Kidney glomerular epithelial cell (primary cell): ENCODE results near the gene TOX3.

Experiments
- DNase-seq: peaks from one replicate; lab custom pipeline; 2025; lab: John Stamatoyannopoulos, UW

Gene TOX3

DNA sequence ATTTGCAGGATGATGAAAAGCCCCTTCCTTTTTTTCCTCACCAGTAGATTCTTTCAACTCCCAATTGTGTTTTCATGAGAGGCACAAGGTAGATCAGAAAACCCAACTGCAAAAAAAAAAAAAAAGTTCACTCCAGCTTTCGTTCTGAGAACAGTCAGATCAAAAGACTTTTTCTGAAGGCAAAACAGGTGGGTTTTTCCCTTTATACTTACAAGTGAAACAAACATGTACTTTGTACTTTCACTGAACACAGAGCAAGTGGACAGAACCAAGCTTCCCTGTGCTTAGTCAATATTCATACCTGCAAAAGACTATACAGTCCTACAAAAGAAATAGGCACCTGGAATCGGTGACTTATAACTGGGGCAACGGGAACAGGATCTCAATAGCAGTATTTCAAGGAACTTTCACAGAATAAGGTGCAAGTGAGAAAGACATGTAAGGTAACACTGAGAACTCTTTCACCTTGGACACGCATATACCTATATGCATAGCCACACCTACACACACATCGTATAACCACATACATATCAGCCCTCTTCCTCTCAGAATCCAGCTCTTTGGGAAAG, 54.1 kb downstream of the TOX3 start:
- no peak for DNase-seq

- no peak for DNase-seq
Observed at GRCh38 chr16:52491216-52491615, 55.7 kb downstream of the TOX3 start.

DNA sequence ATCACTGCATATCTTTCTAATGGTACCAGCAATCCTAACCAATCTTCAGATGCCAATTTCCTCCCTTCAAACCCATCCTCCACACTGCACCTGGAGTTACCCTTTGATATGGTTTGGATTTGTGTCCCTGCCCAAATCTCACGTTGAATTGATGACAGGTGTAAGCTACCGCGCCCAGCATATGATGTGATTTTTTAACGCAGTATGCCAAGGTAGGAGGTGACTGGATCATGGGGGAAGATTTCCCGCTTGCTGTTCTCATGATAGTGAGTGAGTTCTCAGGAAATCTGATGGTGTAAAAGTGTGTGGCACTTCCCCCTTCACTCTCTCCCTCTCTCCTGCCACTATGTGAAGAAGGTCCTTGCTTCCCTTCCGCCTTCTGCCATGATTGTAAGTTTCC, 57.0 kb downstream of the TOX3 start:
- DNase-seq, result no peak

DNA sequence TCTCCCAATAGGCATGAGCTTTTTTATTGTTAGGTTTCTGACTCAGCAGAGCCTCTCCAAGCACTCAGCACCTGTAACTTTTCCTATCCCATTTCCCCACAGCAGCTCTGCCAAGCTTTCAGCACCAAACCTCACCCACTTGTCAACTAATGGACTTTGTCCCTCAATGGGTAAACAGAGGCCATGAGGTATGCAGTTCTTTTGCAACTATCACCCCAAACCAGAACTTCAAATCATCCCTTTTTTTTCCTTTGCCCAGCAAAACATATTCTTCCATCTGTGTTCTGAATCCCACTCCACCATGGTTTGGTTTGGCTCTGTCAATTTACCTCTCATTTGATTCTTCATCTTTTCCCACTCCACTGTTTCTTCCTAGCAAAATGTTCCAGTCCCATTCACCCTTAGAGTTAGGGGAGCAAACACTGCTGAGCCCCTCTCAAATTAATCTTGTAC, 58.1 kb downstream of the TOX3 start:
- no peak for DNase-seq

DNA sequence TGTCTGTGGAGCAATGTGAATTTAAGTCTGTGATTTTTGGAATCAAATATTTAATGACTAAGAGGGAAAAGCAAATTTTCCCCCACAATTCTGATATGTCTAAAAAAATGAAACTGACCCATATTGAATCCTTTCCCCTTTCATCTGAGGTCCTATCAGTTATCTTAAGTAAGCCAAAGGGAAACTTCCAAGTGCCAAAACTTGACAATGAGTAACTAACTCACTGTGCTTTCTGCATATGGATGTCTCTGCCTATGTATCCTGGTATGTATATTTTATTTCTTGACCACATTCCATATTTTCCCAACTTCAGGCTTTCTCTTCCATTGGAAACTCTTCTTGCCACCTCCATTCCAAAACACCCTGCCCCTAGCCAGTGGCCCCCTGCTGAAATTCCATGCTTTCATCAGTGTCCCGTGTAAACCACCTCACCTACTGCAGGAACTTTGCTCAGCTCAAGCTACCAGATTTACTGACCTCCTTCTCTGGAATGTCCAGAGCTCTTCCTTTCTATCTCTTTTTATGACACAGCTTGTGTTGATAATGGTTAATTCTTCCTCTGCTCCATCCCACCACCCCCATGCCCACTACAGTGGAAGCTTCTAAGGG, 59.0 kb downstream of the TOX3 start:
- DNase-seq, result no peak

GRCh38 chr16:52480237-52480636, 66.7 kb downstream of the TOX3 start:
- no peak for DNase-seq

DNA sequence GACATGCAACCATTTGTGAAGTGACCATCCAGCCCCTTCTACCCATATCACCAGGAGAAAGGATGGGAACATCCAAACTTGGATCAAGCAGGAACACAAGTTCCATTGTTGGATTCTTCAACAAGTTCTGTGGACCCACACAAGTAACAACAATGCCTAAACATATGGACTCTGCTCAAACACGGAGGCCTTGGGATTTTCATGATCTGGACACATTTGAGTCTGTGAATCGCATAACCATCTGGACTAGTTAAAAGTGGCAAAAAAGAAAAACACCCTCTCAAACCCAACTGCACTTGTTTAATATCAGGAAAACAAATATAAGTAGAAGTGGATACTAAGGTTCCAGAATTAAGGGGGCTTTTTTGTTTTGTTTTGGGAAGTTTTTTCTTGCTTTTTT, 70.8 kb downstream of the TOX3 start:
- DNase-seq, result no peak

- no peak for DNase-seq
Observed at GRCh38 chr16:52474679-52475078, 72.3 kb downstream of the TOX3 start.

DNA sequence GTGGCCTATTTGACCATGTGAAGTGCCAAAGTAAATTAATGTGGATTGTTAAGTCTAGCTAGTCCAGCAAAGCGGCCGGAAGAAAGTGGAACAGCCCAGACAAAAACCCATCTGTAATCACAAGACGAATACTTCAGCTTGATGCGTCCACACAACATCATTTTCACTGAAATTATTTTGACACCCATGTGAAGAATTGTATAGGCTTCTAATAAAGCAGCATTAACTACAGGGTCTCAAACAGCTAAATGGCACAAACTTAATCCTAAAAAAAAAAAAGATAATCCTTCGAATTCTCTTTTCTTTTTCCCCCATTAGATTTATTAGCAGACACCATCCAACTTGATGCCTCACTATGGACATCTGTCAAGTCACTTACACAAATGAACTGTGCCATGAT, 73.8 kb downstream of the TOX3 start:
- no peak for DNase-seq

- DNase-seq, result no peak
Observed at GRCh38 chr16:52471650-52472370, 75.1 kb downstream of the TOX3 start.

- no peak for DNase-seq
Observed at GRCh38 chr16:52470585-52470984, 76.4 kb downstream of the TOX3 start.

DNA sequence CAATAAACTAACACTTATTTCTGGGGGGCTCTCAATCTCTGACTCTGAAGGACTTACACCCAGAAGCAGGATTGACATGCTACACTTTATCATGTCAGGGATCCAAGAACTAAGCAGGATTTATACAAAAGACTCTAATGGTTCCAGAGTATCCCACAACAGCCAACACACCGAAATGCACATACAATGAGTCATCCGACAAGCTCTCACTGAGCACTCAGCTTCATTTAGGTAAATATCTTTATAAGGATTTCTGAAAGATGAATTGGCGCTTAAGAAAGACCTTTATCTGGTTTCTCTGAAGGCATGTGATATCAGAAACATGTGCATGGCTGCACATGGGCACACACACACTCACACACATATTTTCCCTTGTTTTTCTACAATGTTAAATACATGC, 77.2 kb downstream of the TOX3 start:
- peak; percentile 22 for DNase-seq

DNA sequence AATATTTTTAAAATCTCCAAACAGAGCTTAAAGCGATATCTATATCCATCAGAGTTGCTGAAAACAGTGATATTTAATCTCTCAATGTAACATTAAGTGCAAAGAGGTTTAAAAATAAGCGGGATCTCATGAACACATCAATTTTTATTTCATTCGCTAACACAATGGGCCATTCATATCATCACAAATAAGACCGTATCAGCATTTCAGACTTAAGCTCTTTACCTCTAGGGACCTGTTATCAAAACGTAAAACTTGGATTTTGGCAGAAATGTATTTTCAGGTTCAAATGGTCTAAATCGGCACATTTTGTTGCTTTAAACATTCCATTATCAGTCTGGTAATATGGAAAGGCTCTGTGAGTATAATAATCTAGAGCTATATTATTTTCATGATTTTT, 77.9 kb downstream of the TOX3 start:
- DNase-seq, result no peak

GRCh38 chr16:52467753-52468152, 79.2 kb downstream of the TOX3 start:
- no peak for DNase-seq

DNA sequence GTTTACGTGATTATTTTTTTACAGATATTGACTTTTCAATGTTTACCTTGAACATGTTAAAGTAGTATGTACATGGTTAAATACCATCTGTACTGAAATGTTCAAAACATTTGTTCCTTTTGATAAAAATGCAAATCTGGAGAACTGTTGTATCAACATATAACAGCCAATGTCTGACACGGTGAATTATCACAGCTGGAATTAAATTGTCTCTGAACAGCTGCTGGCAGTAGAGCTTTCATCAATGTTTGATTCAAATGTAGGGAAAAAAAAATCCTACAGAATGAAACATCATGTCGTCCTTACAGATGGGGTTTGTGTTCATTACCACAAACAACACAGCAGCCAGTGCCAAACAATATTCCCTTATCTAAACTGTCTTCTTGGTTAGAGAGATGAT, 79.9 kb downstream of the TOX3 start:
- no peak for DNase-seq

- DNase-seq, result no peak
Observed at GRCh38 chr16:52465711-52466267, 81.2 kb downstream of the TOX3 start.

GRCh38 chr16:52463904-52464303, 83.0 kb downstream of the TOX3 start:
- DNase-seq, result no peak

GRCh38 chr16:52462816-52463215, 84.1 kb downstream of the TOX3 start:
- DNase-seq, result no peak

DNA sequence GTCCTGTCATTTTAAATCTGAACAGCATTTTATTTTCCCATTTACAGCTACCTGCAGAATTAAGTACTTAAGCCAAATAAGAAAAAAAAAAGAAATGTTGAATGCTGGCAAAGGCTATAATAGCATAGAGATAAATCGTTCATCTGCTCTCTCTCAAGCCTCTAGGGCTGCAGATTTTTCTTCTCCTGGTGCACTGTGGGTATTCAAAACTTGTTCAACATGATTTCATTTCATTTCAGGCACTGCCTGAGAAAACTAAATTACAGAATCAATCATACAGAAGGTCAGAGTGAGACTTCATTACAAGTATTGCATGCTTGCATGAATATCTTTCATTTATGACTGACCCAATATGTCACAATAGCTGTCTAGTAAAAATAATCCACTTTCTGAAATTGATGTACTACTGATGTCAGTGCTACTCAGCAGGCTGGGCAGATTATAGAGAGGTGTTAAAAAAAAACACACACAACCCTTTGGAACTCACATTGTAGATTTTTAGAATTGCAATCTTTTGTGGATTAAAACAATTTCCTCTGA, 86.2 kb downstream of the TOX3 start:
- DNase-seq, result no peak

DNA sequence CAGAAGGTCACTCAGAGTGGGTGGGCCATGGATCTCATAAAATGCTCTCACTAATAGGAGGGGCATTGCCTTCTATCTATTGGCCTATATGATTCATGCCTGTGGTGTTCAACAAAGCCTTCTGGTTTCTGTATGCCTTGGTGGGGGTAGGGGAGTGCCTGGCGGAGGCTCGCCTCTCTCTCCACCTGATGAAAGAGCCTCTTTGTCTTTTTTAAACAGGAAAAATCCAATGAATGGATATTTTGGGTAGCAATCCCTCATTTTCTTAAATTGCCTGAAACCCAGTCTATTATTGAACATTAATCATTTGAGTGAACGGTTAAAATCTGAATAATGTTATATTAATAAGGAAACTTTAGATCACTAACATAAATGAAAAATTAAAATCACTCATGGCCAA, 90.6 kb downstream of the TOX3 start:
- no peak for DNase-seq

GRCh38 chr16:52455549-52456277, 91.2 kb downstream of the TOX3 start:
- DNase-seq, result no peak

GRCh38 chr16:52453644-52454043, 93.3 kb downstream of the TOX3 start:
- DNase-seq, result no peak
